Osteocyte (in vitro differentiated cells): ENCODE data around the gene FMN2. TPM values are rescaled to one million over a fixed set of nuclear protein-coding genes. Genes with fewer than 3 reads are reported as not detected.

Experiments used
- DNase-seq: peaks from one replicate; pipeline ENCODE4 v3.0.0; 2021; ENCODE audit warnings: mixed read lengths; ENCODE audit not compliant: unreplicated experiment; ENCODE audit errors: extremely low spot score
- H3K27ac Mint-ChIP-seq: one replicate; pipeline ENCODE4 v1.8.0; 2021; ENCODE audit warnings: mild to moderate bottlenecking, mixed read lengths; ENCODE audit not compliant: unreplicated experiment
- H3K27me3 Mint-ChIP-seq: one replicate; pipeline ENCODE4 v1.8.0; 2021; ENCODE audit warnings: mixed read lengths; ENCODE audit not compliant: unreplicated experiment
- H3K36me3 Mint-ChIP-seq: one replicate; pipeline ENCODE4 v1.8.0; 2021; ENCODE audit warnings: mixed read lengths; ENCODE audit not compliant: unreplicated experiment
- H3K4me1 Mint-ChIP-seq: one replicate; pipeline ENCODE4 v1.8.0; 2021; ENCODE audit warnings: mixed read lengths; ENCODE audit not compliant: unreplicated experiment
- H3K4me3 Mint-ChIP-seq: one replicate; pipeline ENCODE4 v1.8.0; 2021; ENCODE audit warnings: mild to moderate bottlenecking, moderate library complexity, mixed read lengths; ENCODE audit not compliant: unreplicated experiment
- H3K9me3 Mint-ChIP-seq: one replicate; pipeline ENCODE4 v1.8.0; 2021; ENCODE audit warnings: mixed read lengths; ENCODE audit not compliant: unreplicated experiment
- CTCF ChIP-seq: fragments of 200-600 bp; sonication (generic); IDR thresholded peaks from 2 replicates; pipeline ENCODE4 v1.5.0; 2021; ENCODE audit warnings: antibody characterized with exemption, mild to moderate bottlenecking, moderate library complexity
- total RNA-seq: library from RNA; stranded (reverse); gene quantifications from 2 replicates; pipeline ENCODE4 v1.2.1, GENCODE V29; 2021

FMN2 gene
- total RNA-seq, 1 donor from 2014 or later = 8.6 TPM

DNA sequence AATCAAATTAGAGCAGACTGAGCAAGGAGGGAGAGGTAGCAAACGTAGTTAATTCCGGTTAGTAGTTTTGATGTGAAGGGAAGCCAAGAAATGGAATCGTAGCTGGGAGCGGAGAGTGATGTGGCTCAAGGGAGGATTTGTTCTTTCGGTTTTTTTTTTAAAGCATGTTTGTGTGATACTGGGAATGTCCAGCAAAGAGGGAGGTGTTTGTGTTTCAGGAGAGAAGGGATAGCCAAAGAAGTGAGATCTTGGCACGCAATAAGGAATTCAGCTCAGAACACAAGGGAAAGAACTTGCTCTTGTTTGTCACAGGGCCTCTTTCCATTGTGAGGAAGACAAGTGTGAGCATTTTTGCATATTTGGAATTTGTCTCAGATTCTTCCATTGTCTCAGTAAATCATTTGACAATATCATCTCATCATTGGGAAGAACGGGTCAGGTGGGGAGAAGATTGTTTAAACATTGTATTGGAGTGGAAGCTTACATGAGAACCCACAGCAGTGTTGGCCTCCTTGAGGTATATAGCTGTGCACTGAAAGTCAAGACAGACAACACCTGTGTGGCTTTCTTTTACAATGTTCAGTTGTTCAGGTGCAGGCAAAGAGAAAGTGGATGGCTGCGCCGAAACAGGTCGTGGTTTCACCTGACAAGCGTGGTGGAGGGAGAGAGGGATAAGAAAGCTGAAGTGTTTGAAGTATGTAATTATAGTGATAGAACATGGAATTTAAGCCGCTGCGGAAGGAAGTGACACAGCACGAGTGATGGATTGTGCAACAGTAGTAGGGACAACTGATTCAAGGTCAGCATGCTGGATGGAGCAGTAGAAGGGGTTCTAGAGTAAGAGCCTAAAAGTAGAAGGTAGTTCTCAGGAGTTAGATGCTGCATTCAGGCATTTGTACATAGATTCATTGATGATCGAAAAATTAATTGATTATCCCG lies 25.4 kb downstream of the FMN2 start:
- no peak overlapping the region for H3K4me3 Mint-ChIP-seq
- peaks cover 17% of the 10 kb centered on the region for H3K4me1 Mint-ChIP-seq
- no peak for TF ChIP-seq CTCF
- no peaks in the 10 kb centered on the region for H3K27me3 Mint-ChIP-seq
- no peaks in the 10 kb centered on the region for H3K36me3 Mint-ChIP-seq
- H3K27ac Mint-ChIP-seq = no peak overlapping the region
- DNase-seq = no peak
- no peaks in the 10 kb centered on the region for H3K9me3 Mint-ChIP-seq

DNA sequence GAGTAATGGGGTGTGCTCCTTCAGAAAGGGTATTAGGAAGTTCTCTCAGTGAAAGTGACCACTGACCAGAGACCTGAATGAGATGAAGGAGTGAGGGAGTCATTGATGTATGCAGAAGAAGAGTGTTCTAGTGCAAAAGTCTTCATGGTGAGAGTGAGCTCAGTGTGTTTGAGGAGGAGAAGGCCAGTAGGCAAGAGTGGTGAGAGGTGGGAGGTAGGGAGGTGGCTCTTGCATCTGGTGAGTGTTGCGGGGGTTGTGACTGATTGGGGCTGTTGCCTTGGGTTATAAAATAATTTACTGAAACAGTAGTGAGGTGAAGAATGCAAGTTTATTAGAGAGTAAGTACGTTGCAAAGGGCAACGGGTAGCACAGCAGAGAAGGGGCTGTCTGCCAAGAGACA lies 26.2 kb downstream of the FMN2 start:
- H3K4me1 Mint-ChIP-seq = peaks cover 13% of the 10 kb centered on the region
- no peak for TF ChIP-seq CTCF
- no peak overlapping the region for H3K4me3 Mint-ChIP-seq
- H3K27me3 Mint-ChIP-seq = no peaks in the 10 kb centered on the region
- no peaks in the 10 kb centered on the region for H3K36me3 Mint-ChIP-seq
- no peak overlapping the region for H3K27ac Mint-ChIP-seq
- no peaks in the 10 kb centered on the region for H3K9me3 Mint-ChIP-seq
- DNase-seq = no peak

DNA sequence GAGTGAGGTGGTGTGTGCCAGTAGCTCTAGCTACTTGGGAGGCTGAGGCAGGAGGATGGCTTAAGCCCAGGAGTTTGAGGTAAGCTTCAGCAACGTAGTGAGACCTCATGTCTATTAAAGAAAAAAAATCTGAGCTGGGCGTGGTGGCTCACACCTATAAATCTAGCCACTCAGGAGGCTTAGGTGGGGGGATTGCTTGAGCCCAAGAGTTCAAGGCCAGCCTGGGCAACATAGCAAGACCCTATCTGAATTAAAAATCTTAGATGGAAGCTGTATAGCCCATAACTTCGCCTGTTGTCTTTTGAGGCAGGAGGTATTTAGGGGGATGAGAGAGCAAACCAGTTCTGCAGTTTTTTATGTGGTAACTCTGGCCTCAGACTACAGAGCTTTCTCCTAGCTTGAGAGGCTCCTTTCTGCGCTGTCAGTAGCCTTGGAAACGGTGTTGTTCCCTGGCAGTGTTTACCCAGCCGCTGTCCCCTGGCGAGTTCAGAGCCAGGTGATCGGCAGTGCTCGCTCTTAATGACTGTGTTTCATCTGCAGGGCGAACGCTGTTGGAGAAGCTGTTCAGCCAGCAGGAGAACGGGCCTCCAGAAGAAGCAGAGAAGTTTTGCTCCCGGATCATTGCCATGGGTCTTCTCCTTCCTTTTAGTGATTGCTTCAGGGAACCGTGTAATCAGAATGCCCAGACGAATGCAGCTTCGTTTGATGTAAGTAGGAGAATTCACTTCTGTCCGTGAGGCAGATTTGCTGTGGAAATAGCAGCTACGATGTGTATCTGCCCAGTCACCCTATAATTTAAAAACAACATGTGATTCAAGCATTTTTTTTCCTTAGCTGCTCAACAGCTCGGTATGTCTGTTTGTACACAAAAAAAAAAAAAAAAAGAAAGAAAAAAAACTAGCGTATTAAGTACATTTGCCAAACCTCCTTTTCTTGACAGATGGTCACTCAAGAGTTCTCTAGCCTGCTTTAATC lies 31.2 kb downstream of the FMN2 start:
- DNase-seq = no peak
- Mint-ChIP-seq H3K36me3 (peaks cover 3% of the 10 kb centered on the region), H3K27ac (no peak overlapping the region), H3K4me3 (no peak overlapping the region), H3K9me3 (no peaks in the 10 kb centered on the region), H3K4me1 (peaks cover 3% of the 10 kb centered on the region), H3K27me3 (no peaks in the 10 kb centered on the region)
- TF ChIP-seq CTCF = no peak

DNA sequence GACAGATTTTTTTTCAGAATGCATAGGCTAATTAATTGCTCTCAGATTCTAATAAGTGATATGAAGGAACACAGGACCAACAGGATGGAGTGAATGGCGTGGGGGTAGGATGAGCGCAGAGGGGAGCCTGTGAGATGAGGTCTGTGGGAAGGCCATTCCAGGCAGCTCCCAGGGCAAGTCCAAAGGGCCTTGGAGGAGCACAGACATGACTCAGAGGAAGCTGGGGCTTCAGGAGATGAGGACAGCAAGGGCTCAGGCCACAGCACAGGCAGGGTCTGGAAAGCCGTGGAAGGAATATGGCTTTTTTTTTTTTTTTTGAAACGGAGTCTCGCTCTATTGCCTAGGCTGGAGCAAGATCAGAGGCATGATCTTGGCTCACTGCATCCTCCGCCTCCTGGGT lies 35.1 kb downstream of the FMN2 start:
- H3K36me3 Mint-ChIP-seq = peaks cover 3% of the 10 kb centered on the region

More for the DNA sequence above, 35.1 kb downstream of the FMN2 start:
- Mint-ChIP-seq H3K27me3 (no peaks in the 10 kb centered on the region), H3K27ac (no peak overlapping the region), H3K9me3 (no peaks in the 10 kb centered on the region), H3K4me1 (peaks cover 2% of the 10 kb centered on the region), H3K4me3 (no peak overlapping the region)
- no peak for DNase-seq
- TF ChIP-seq CTCF = no peak
